Right lobe of liver (tissue), 4 donors: Measurements from ENCODE around the gene SUSD2.

Experiments used
- CTCF ChIP-seq, 4 donors: fragments of 200-600 bp in 3 of 4; fragments of 450-650 bp in 1 of 4; IDR thresholded peaks; one replicate each; pipeline versions ENCODE4 v1.5.1 to v1.8.0; 2016 to 2022; ENCODE audit warnings: antibody characterized with exemption in 4 of 4, mild to moderate bottlenecking in 2 of 4
- POLR2A ChIP-seq: fragments of 450-650 bp; IDR thresholded peaks from one replicate; pipeline ENCODE4 v1.6.1; 2017; ENCODE audit warnings: antibody characterized with exemption, mild to moderate bottlenecking
- donor health status: DM: no; HTN: no; CAD: no.
- donor health status: DM: no; HTN: no; CAD: no.
- donor health status: DM: no; HTN: yes; CAD: no.

GRCh38 chr22:24164243-24164642, 17.0 kb upstream of the SUSD2 start:
- TF ChIP-seq CTCF (IDR thresholded peaks at IDR 0.05) (no peak), POLR2A (no peak)
